Ishikawa (cell line): ENCODE measurements around the gene SMAD3.

Experiments
- CEBPB ChIP-seq: IDR thresholded peaks from 2 replicates; pipeline ENCODE4 v1.6.1; 2012
- EP300 ChIP-seq: IDR thresholded peaks from 2 replicates; pipeline ENCODE4 v1.6.1; 2012; ENCODE audit warnings: borderline replicate concordance
- FOXM1 ChIP-seq: IDR thresholded peaks from 2 replicates; pipeline ENCODE4 v1.6.1; 2012; ENCODE audit warnings: low read depth, borderline replicate concordance
- MAX ChIP-seq: IDR thresholded peaks from 2 replicates; pipeline ENCODE4 v1.6.1; 2012
- NFIC ChIP-seq: IDR thresholded peaks from 2 replicates; pipeline ENCODE4 v1.6.1; 2012
- RAD21 ChIP-seq: IDR thresholded peaks from 2 replicates; pipeline ENCODE4 v1.6.1; 2012; ENCODE audit warnings: low read depth
- REST ChIP-seq: IDR thresholded peaks from 2 replicates; pipeline ENCODE4 v1.6.1; 2012; ENCODE audit warnings: low read depth, mild to moderate bottlenecking
- TAF1 ChIP-seq: IDR thresholded peaks from 2 replicates; pipeline ENCODE4 v1.6.1; 2012; ENCODE audit warnings: low read depth, mild to moderate bottlenecking
- TCF12 ChIP-seq: IDR thresholded peaks from 2 replicates; pipeline ENCODE4 v1.6.1; 2012; ENCODE audit warnings: low read depth
- YY1 ChIP-seq: IDR thresholded peaks from 2 replicates; pipeline ENCODE4 v1.6.1; 2012; ENCODE audit warnings: low read depth

- TF ChIP-seq RAD21: no peak
- no peak for TF ChIP-seq YY1
- no peak for TF ChIP-seq TCF12
- no peak for TF ChIP-seq EP300
- TF ChIP-seq FOXM1: no peak
- TF ChIP-seq NFIC: no peak
- TF ChIP-seq REST: no peak
- TF ChIP-seq CEBPB: no peak
- TF ChIP-seq TAF1: no peak
- TF ChIP-seq MAX: no peak
Measured at GRCh38 chr15:67035886-67036285, 29.5 kb upstream of the SMAD3 start.
